ENCODE data around the gene PPP2R5A.

GRCh38 chr1:212256369-212256768, 28.8 kb upstream of the PPP2R5A start:
- TF ChIP-seq, protein P1, sequence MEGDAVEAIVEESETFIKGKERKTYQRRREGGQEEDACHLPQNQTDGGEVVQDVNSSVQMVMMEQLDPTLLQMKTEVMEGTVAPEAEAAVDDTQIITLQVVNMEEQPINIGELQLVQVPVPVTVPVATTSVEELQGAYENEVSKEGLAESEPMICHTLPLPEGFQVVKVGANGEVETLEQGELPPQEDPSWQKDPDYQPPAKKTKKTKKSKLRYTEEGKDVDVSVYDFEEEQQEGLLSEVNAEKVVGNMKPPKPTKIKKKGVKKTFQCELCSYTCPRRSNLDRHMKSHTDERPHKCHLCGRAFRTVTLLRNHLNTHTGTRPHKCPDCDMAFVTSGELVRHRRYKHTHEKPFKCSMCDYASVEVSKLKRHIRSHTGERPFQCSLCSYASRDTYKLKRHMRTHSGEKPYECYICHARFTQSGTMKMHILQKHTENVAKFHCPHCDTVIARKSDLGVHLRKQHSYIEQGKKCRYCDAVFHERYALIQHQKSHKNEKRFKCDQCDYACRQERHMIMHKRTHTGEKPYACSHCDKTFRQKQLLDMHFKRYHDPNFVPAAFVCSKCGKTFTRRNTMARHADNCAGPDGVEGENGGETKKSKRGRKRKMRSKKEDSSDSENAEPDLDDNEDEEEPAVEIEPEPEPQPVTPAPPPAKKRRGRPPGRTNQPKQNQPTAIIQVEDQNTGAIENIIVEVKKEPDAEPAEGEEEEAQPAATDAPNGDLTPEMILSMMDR (IDR thresholded peaks at IDR 0.05): no peak
- TF ChIP-seq POLR2A (IDR thresholded peaks at IDR 0.05): no peak
